Tibial nerve (tissue), 4 donors: ENCODE measurements around the gene GTSE1.

Source experiments
- CTCF ChIP-seq, 5 experiments: fragments of 200-600 bp in 3 of 5; fragments of 450-650 bp in 2 of 5; sonication (generic) in 3 of 5; IDR thresholded peaks; one replicate each; pipeline ENCODE4 v1.5.1; 2016 to 2019; ENCODE audit warnings: antibody characterized with exemption in 5 of 5, mild to moderate bottlenecking in 3 of 5, moderate library complexity in 2 of 5
- EP300 ChIP-seq, 2 donors: sonication (generic); formaldehyde crosslinking; IDR thresholded peaks; one replicate each; pipeline ENCODE4 v1.6.1; 2017; ENCODE audit warnings: antibody characterized with exemption in 2 of 2, mild to moderate bottlenecking in 1 of 2
- POLR2A ChIP-seq, 2 donors: fragments of 450-650 bp; IDR thresholded peaks; one replicate each; pipeline ENCODE4 v1.6.1; 2017; ENCODE audit warnings: antibody characterized with exemption in 2 of 2, mild to moderate bottlenecking in 2 of 2, moderate library complexity in 2 of 2

- TF ChIP-seq CTCF (IDR thresholded peaks at IDR 0.05) (no peak), EP300 (IDR thresholded peaks at IDR 0.05) (no peak), POLR2A (IDR thresholded peaks at IDR 0.05) (no peak)
These were observed 6.8 kb downstream of the GTSE1 start for GRCh38 chr22:46303347-46303965.
